Hepatocyte (in vitro differentiated cells): ENCODE results near the gene ATP6AP1.

Source experiments
- EZH2 ChIP-seq: fragments of 200-600 bp; sonication (generic); IDR thresholded peaks from 2 replicates; pipeline ENCODE4 v1.6.1; 2016; ENCODE audit warnings: antibody characterized with exemption, mild to moderate bottlenecking, borderline replicate concordance
- EZH2phosphoT487 ChIP-seq: fragments of 200-600 bp; sonication (generic); IDR thresholded peaks from one replicate; pipeline ENCODE4 v1.6.1; 2018; ENCODE audit warnings: antibody characterized with exemption, mild to moderate bottlenecking, low read depth, moderate library complexity; ENCODE audit not compliant: unreplicated experiment, severe bottlenecking
- TF ChIP-seq, protein P1 (sequence below): fragments of 200-600 bp; sonication (generic); IDR thresholded peaks from 2 replicates; pipeline ENCODE4 v1.5.1; 2016; ENCODE audit warnings: antibody characterized with exemption, mild to moderate bottlenecking; ENCODE audit not compliant: poor library complexity

DNA sequence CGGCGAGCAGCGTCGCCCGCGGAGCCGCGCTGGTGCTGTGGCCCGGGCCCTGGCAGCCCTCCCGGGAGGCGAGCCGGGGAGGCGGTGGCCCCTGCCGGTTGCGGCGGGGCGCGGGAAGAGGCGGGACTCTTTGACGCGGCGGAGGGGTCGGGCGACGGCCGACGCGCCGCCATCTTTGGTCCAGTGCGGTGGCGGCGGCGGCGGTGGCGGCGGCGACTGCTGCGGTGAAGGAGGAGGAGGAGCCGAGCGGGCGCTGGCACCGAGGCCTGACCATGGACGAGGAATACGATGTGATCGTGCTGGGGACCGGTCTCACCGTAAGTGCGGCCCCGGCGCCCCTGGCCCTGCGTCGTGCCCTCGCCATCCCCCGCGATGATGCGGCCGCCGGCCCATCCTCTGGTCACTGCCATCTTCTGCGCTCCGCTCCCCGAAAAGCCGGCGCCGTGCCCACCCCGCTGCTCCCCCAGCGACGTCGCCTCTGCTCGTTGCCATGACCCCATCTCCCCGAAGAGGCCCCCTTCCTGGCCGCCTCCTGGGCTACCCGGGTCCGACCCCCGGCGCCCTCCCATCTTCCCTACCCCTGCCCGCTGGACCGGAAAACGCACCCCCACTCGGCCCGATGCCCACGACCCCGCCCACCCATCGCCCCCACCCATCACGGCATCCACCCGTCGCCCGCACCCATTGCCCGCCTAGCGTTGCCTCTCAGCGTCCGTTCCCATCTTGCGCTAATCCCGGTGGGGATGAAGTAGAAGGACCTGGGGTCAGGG lies 8.7 kb downstream of the ATP6AP1 start, which contains the start of gene GDI1:
- TF ChIP-seq, protein P1, sequence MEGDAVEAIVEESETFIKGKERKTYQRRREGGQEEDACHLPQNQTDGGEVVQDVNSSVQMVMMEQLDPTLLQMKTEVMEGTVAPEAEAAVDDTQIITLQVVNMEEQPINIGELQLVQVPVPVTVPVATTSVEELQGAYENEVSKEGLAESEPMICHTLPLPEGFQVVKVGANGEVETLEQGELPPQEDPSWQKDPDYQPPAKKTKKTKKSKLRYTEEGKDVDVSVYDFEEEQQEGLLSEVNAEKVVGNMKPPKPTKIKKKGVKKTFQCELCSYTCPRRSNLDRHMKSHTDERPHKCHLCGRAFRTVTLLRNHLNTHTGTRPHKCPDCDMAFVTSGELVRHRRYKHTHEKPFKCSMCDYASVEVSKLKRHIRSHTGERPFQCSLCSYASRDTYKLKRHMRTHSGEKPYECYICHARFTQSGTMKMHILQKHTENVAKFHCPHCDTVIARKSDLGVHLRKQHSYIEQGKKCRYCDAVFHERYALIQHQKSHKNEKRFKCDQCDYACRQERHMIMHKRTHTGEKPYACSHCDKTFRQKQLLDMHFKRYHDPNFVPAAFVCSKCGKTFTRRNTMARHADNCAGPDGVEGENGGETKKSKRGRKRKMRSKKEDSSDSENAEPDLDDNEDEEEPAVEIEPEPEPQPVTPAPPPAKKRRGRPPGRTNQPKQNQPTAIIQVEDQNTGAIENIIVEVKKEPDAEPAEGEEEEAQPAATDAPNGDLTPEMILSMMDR = no peak
- no peak for TF ChIP-seq EZH2phosphoT487
- TF ChIP-seq EZH2 = no peak
